NB4 (cell line): ENCODE data around the gene STK32C.

Experiments
- POLR2A ChIP-seq: IDR thresholded peaks from 2 replicates; pipeline ENCODE4 v1.6.1; 2011; ENCODE audit warnings: mild to moderate bottlenecking; ENCODE audit not compliant: insufficient read length; ENCODE audit errors: extremely low read depth
- TF ChIP-seq, protein P1 (sequence below): IDR thresholded peaks from one replicate; pipeline ENCODE4 v1.5.1; 2012; ENCODE audit warnings: low read depth, low read length
- TF ChIP-seq, protein P2 (sequence below): IDR thresholded peaks from 2 replicates; pipeline ENCODE4 v1.6.1; 2011; ENCODE audit warnings: low read depth, low read length

DNA sequence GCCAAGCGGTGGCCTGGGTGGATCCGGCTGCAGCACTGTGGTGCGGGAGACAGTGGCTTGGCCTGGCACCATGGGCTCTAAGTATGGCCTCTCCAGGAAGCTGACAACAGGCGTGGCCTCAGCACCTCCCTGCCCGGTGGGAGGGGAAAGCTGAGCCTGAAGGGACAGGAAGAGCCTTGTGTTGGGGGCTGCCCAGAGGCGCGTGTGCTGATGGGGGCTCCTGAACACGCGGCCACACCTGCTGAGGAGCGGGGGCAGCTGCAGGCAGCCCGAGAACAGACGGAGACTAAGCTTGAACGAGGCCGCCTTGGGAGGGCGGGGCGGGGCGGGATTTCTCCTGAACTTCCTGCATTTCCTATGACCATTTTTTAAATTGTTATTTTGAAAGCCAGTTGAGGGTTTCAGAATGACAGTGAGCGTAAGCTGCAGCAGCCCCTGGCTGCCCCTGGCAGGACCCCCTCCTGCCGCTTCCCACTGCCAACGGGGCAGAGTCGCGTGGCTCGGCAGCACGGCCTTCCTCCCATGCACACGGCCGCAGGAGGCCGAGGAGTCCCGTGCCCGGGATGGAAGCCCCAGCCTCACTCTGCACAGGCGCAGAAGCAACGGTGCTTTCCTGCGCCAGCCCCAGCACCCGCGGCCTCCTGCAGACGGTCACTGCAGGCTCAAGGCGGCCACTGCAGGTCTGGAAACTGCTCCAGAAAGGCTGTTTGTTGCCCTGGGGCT lies 77.8 kb downstream of the STK32C start:
- TF ChIP-seq, protein P1, sequence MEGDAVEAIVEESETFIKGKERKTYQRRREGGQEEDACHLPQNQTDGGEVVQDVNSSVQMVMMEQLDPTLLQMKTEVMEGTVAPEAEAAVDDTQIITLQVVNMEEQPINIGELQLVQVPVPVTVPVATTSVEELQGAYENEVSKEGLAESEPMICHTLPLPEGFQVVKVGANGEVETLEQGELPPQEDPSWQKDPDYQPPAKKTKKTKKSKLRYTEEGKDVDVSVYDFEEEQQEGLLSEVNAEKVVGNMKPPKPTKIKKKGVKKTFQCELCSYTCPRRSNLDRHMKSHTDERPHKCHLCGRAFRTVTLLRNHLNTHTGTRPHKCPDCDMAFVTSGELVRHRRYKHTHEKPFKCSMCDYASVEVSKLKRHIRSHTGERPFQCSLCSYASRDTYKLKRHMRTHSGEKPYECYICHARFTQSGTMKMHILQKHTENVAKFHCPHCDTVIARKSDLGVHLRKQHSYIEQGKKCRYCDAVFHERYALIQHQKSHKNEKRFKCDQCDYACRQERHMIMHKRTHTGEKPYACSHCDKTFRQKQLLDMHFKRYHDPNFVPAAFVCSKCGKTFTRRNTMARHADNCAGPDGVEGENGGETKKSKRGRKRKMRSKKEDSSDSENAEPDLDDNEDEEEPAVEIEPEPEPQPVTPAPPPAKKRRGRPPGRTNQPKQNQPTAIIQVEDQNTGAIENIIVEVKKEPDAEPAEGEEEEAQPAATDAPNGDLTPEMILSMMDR, result no peak
- no peak for TF ChIP-seq POLR2A
- TF ChIP-seq, protein P2, sequence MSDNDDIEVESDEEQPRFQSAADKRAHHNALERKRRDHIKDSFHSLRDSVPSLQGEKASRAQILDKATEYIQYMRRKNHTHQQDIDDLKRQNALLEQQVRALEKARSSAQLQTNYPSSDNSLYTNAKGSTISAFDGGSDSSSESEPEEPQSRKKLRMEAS, result no peak
